Gastroesophageal sphincter (tissue), 4 donors: ENCODE measurements around the gene CLCNKB. TPM values are rescaled to one million over a fixed set of nuclear protein-coding genes. Genes with fewer than 3 reads are reported as not detected.

Source experiments
- ATAC-seq: fragments of 150-250 bp; one replicate; pipeline ENCODE4 v1.9.1; 2016; ENCODE audit warnings: mild to moderate bottlenecking, moderate library complexity
- H3K27ac ChIP-seq, 4 donors: fragments of 200-600 bp; sonication (generic) in 3 of 4; 1 replicate in 3 of 4; 2 replicates in 1 of 4; pipeline ENCODE4 v1.5.1; 2016 to 2019
- H3K27me3 ChIP-seq: fragments of 200-600 bp; sonication (generic); one replicate; pipeline ENCODE4 v1.5.1; 2019
- H3K36me3 ChIP-seq, 2 donors: fragments of 200-600 bp; sonication (generic); one replicate each; pipeline ENCODE4 v1.5.1; 2019; ENCODE audit warnings: control low read depth in 1 of 2
- H3K4me1 ChIP-seq, 3 donors: fragments of 200-600 bp; sonication (generic); 1 replicate in 2 of 3; 2 replicates in 1 of 3; pipeline ENCODE4 v1.5.1; 2016 to 2019; ENCODE audit warnings: control low read depth in 2 of 3
- H3K4me3 ChIP-seq, 2 donors: fragments of 200-600 bp; sonication (generic); one replicate each; pipeline ENCODE4 v1.5.1; 2019; ENCODE audit warnings: mild to moderate bottlenecking in 1 of 2, moderate library complexity in 1 of 2
- H3K9me3 ChIP-seq, 3 donors: fragments of 200-600 bp; sonication (generic); one replicate each; pipeline ENCODE4 v1.5.1; 2017 to 2019; ENCODE audit warnings: control low read depth in 2 of 3
- CTCF ChIP-seq, 4 experiments: fragments of 200-600 bp in 2 of 4; fragments of 450-650 bp in 2 of 4; sonication (generic) in 1 of 4; IDR thresholded peaks; one replicate each; pipeline ENCODE4 v1.5.1; 2017 to 2019; ENCODE audit warnings: antibody characterized with exemption in 4 of 4, mild to moderate bottlenecking in 2 of 4, moderate library complexity in 2 of 4
- EP300 ChIP-seq: sonication (generic); formaldehyde crosslinking; IDR thresholded peaks from one replicate; pipeline ENCODE4 v1.6.1; 2017; ENCODE audit warnings: antibody characterized with exemption, mild to moderate bottlenecking
- POLR2A ChIP-seq, 2 donors: fragments of 450-650 bp; IDR thresholded peaks; one replicate each; pipeline ENCODE4 v1.6.1; 2017; ENCODE audit warnings: antibody characterized with exemption in 2 of 2, mild to moderate bottlenecking in 2 of 2, moderate library complexity in 1 of 2
- POLR2AphosphoS5 ChIP-seq: sonication (generic); formaldehyde crosslinking; IDR thresholded peaks from one replicate; pipeline ENCODE4 v1.6.1; 2017; ENCODE audit warnings: antibody characterized with exemption
- WGBS, 2 donors: methylation state at CpG; one replicate each; pipeline ENCODE4 v1.1.5; 2018; ENCODE audit warnings: low coverage in 1 of 2; 5-methylcytosine and 5-hydroxymethylcytosine counted together
- total RNA-seq, 4 donors: library from RNA; depleted of rRNA; stranded (reverse); fragments of >200 nt; gene quantifications; one replicate each; pipeline ENCODE4 v1.1.0, GENCODE V29; 2016

CLCNKB gene
- total RNA-seq, 4 donors from 2014 or later = 0.20 to 1.9 (median 0.82) TPM

GRCh38 chr1:16014509-16015482 is 28.8 kb upstream of the CLCNKB start:
- H3K4me3 ChIP-seq = peak overlapping the region; percentile 46 to 66
- H3K9me3 ChIP-seq = no peaks in the 10 kb centered on the region
- peak overlapping the region; percentile 86 to 95 (median 92) for H3K27ac ChIP-seq
- H3K27me3 ChIP-seq = no peaks in the 10 kb centered on the region
- H3K4me1 ChIP-seq = peaks cover 15 to 78% (median 36%) of the 10 kb centered on the region in 3 donors
- no peak for ATAC-seq
- TF ChIP-seq POLR2A (IDR thresholded peaks at IDR 0.05) (no peak), POLR2AphosphoS5 (peak; percentile 37)
- WGBS, 2 donors = 38 to 43% methylated on average over 5 to 9 of the region's 17 CpGs
- H3K36me3 ChIP-seq = no peaks in the 10 kb centered on the region

- H3K4me1 ChIP-seq = peaks cover 18 to 85% (median 43%) of the 10 kb centered on the region in 3 donors
- TF ChIP-seq POLR2A (IDR thresholded peaks at IDR 0.05) (no peak), EP300 (no peak), POLR2AphosphoS5 (no peak), CTCF (IDR thresholded peaks at IDR 0.05) (no peak)
- ATAC-seq = no peak
- H3K27me3 ChIP-seq = no peaks in the 10 kb centered on the region
- peak overlapping the region; percentile 86 to 95 (median 92) for H3K27ac ChIP-seq
- H3K36me3 ChIP-seq = no peaks in the 10 kb centered on the region
- H3K4me3 ChIP-seq = peak overlapping the region; percentile 46 to 66
- 100% methylated on average over 1 of the region's 25 CpGs; no CpG with 5 or more reads in 1 of the 2 donors for WGBS, 2 donors
- H3K9me3 ChIP-seq = no peaks in the 10 kb centered on the region
These were observed 28.1 kb upstream of the CLCNKB start for GRCh38 chr1:16015491-16015890.

- Histone ChIP-seq H3K9me3 (no peaks in the 10 kb centered on the region), H3K4me3 (peak overlapping the region; percentile 46 to 66), H3K36me3 (no peaks in the 10 kb centered on the region), H3K27ac (peak overlapping the region; percentile 86 to 95 (median 92)), H3K27me3 (no peaks in the 10 kb centered on the region), H3K4me1 (peaks cover 18 to 92% (median 43%) of the 10 kb centered on the region in 3 donors)
- ATAC-seq = peak; percentile 36
- TF ChIP-seq CTCF (IDR thresholded peaks at IDR 0.05) = no peak
- peak; percentile 97 for TF ChIP-seq POLR2AphosphoS5
- peak; percentile 20 to 39 for TF ChIP-seq POLR2A (IDR thresholded peaks at IDR 0.05)
- TF ChIP-seq EP300 = peak; percentile 73
- WGBS, 2 donors = 33% methylated on average over 1 of the region's 23 CpGs; no CpG with 5 or more reads in 1 of the 2 donors
These were observed 27.4 kb upstream of the CLCNKB start for GRCh38 chr1:16015960-16016901.

- no peak for ATAC-seq
These were observed 26.5 kb upstream of the CLCNKB start for GRCh38 chr1:16017076-16017460.

More at GRCh38 chr1:16017076-16017460, 26.5 kb upstream of the CLCNKB start:
- Histone ChIP-seq H3K36me3 (no peaks in the 10 kb centered on the region), H3K9me3 (no peaks in the 10 kb centered on the region), H3K27ac (peak overlapping the region; percentile 86 to 95 (median 92)), H3K4me1 (peaks cover 18 to 100% (median 43%) of the 10 kb centered on the region in 3 donors), H3K4me3 (peak overlapping the region; percentile 46 to 66), H3K27me3 (no peaks in the 10 kb centered on the region)
- 20% methylated on average over 1 of the region's 10 CpGs; no CpG with 5 or more reads in 1 of the 2 donors for WGBS, 2 donors
- no peak for TF ChIP-seq CTCF (IDR thresholded peaks at IDR 0.05)
- TF ChIP-seq POLR2AphosphoS5 = no peak
- TF ChIP-seq POLR2A (IDR thresholded peaks at IDR 0.05) = no peak
- TF ChIP-seq EP300 = no peak
